Kidney (tissue), 22 donors: ENCODE measurements around the gene FUCA1. TPM values are rescaled to one million over a fixed set of nuclear protein-coding genes. Genes with fewer than 3 reads are reported as not detected.

Experiments used
- DNase-seq, 5 donors: peaks; one replicate each; pipeline ENCODE4 v3.0.0-alpha.2; 2013 to 2020
- FAIRE-seq: peaks from 2 replicates; lab custom pipeline; 2012; peaks lifted over from hg19 to GRCh38; lab: Jason Lieb, UNC
- H3K27ac ChIP-seq, 2 donors: one replicate each; pipeline ENCODE4 v1.7.0; 2013; ENCODE audit warnings: low read depth in 2 of 2, low read length in 2 of 2, inconsistent platforms in 1 of 2
- H3K27me3 ChIP-seq: one replicate; pipeline ENCODE4 v1.7.1; 2013; ENCODE audit warnings: low read length, inconsistent platforms; ENCODE audit not compliant: control insufficient read depth, insufficient read depth
- H3K36me3 ChIP-seq, 3 donors: one replicate each; pipeline versions ENCODE4 v1.7.0 to v1.7.1; 2013; ENCODE audit warnings: low read length in 3 of 3, control low read depth in 1 of 3, inconsistent platforms in 1 of 3; ENCODE audit not compliant: insufficient read depth in 3 of 3, control insufficient read depth in 2 of 3
- H3K4me1 ChIP-seq, 3 donors: one replicate each; pipeline versions ENCODE4 v1.7.0 to v1.7.1; 2013; ENCODE audit warnings: low read length in 3 of 3, inconsistent platforms in 1 of 3, low read depth in 1 of 3; ENCODE audit not compliant: control insufficient read depth in 2 of 3, insufficient read depth in 2 of 3
- H3K4me3 ChIP-seq, 3 donors: one replicate each; pipeline versions ENCODE4 v1.7.0 to v1.8.1; 2013; ENCODE audit warnings: low read length in 3 of 3, control low read depth in 1 of 3, inconsistent platforms in 1 of 3
- H3K9ac ChIP-seq, 3 donors: one replicate each; pipeline versions ENCODE4 v1.7.0 to v1.7.1; 2013; ENCODE audit warnings: low read length in 3 of 3, control low read depth in 1 of 3, inconsistent platforms in 1 of 3
- H3K9me3 ChIP-seq, 3 donors: one replicate each; pipeline versions ENCODE4 v1.7.0 to v1.7.1; 2013; ENCODE audit warnings: low read length in 3 of 3, control low read depth in 1 of 3, inconsistent platforms in 1 of 3; ENCODE audit not compliant: control insufficient read depth in 2 of 3, insufficient read depth in 1 of 3
- intact Hi-C: fragments of 100-400 bp; cut with DNase I; formaldehyde crosslinking; loops from one replicate; pipeline ENCODE4 v1.11.1; 2022
- long read RNA-seq, 10 donors: library from polyadenylated mRNA in 1 of 10; unstranded in 1 of 10; transcript quantifications; one replicate each; pipeline ENCODE4 v2.0.0 and lab custom pipeline, GENCODE V29; 2021 to 2026
- polyA plus RNA-seq: library from polyadenylated mRNA; stranded (reverse); fragments of 350-450 nt; fragmentation: Illumina TruSeq; extraction: RNeasy Lipid Tissue Mini Kit (QIAGEN cat#74804); gene quantifications from one replicate; pipeline ENCODE4 v1.2.3, GENCODE V29; 2014; ENCODE audit warnings: low read depth, low replicate concordance; ENCODE audit not compliant: insufficient read depth
- total RNA-seq: library from RNA; stranded (reverse); fragmentation: NEBNext Ultra II Directional; extraction: Animal tissue kit (Norgen Biotek cat#: 25700); gene quantifications from one replicate; pipeline ENCODE4 v1.2.1, GENCODE V29; 2021
- TF ChIP-seq, protein P1 (sequence below): IDR thresholded peaks from 3 replicates; pipeline ENCODE4 v1.5.1; 2012; ENCODE audit warnings: mild to moderate bottlenecking, moderate library complexity, borderline replicate concordance; ENCODE audit not compliant: insufficient read depth; ENCODE audit errors: extremely low read depth
- donor health status: control.
- donor health status: control.
- donor health status: control.
- donor health status: control.
- donor health status: control.
- donor health status: DM: yes; HTN: yes; CAD: no.
- donor health status: Normal renal cell carcinoma (clear cell type).

Gene FUCA1
- 69.2 TPM for total RNA-seq
- polyA plus RNA-seq: 88.3 TPM
- long read RNA-seq, donor 1, transcript FUCA1-201 (8 exons, 2,047 nt): major isoform, 5 of 5 reads
- long read RNA-seq, donor 1, partial matches to known transcripts: 0 of 5 reads
- long read RNA-seq, donor 1, other reads (novel, unspliced or antisense): 0 of 5 reads
- long read RNA-seq, donor 2, transcript FUCA1-201 (8 exons, 2,047 nt): major isoform, 8 of 8 reads
- long read RNA-seq, donor 2, partial matches to known transcripts: 0 of 8 reads
- long read RNA-seq, donor 2, other reads (novel, unspliced or antisense): 0 of 8 reads
- long read RNA-seq, donor 3, transcript FUCA1-201 (8 exons, 2,047 nt): major isoform, 19 of 25 reads
- long read RNA-seq, donor 3, partial matches to known transcripts: 6 of 25 reads
- long read RNA-seq, donor 3, other reads (novel, unspliced or antisense): 0 of 25 reads
- long read RNA-seq, donor 4, transcript FUCA1-201 (8 exons, 2,047 nt): major isoform, 9 of 9 reads
- long read RNA-seq, donor 4, partial matches to known transcripts: 0 of 9 reads
- long read RNA-seq, donor 4, other reads (novel, unspliced or antisense): 0 of 9 reads
- long read RNA-seq, donor 5, partial matches to known transcripts: 0 of 1 reads
- long read RNA-seq, donor 5, other reads (novel, unspliced or antisense): 0 of 1 reads
- long read RNA-seq, donor 6, partial matches to known transcripts: 0 of 4 reads
- long read RNA-seq, donor 6, other reads (novel, unspliced or antisense): 0 of 4 reads
- long read RNA-seq, donor 7, transcript FUCA1-201 (8 exons, 2,047 nt): major isoform, 112 of 127 reads
- long read RNA-seq, donor 7, partial matches to known transcripts: 1 of 127 reads
- long read RNA-seq, donor 7, other reads (novel, unspliced or antisense): 14 of 127 reads
- long read RNA-seq, donor 8, transcript FUCA1-201 (8 exons, 2,047 nt): major isoform, 17 of 17 reads
- long read RNA-seq, donor 8, partial matches to known transcripts: 0 of 17 reads
- long read RNA-seq, donor 8, other reads (novel, unspliced or antisense): 0 of 17 reads
- long read RNA-seq, donor 9, transcript FUCA1-201 (8 exons, 2,047 nt): major isoform, 10 of 10 reads
- long read RNA-seq, donor 9, partial matches to known transcripts: 0 of 10 reads
- long read RNA-seq, donor 9, other reads (novel, unspliced or antisense): 0 of 10 reads
- long read RNA-seq, donor 10, transcript FUCA1-201 (8 exons, 2,047 nt): major isoform, 8 of 18 reads
- long read RNA-seq, donor 10, partial matches to known transcripts: 10 of 18 reads
- long read RNA-seq, donor 10, other reads (novel, unspliced or antisense): 0 of 18 reads

DNA sequence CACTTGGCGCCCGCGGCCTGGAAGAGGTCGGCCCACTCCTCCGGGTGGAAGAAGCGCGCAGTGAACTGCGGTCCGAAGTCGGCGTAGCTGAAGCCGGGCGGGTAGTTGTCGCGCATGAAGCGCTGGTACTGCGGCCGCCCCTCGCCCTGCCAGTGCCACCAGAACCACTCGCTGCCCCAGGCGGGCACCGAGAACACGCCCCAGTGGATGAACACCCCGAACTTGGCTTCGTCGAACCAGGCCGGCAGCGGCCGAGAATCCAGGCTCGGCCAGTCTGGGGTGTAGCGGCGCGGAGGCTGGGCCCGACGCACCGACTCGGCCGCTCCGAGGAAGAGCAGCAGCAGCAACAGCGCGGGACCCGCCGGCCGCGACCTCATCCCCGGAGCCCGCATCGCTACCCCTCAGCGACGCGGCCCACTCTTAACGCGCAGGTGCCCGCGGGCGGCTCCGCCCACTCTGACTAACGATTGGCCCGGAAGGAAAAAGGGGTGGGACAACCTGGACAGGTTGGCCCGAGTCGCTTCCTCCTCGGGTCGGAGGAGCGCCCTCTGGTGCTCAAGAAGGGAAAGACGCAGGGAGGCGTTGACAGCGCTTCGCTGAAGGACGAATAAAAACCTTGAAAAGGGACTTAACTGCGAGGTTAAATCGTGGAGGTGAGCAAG is at the start of gene FUCA1:
Gene FUCA1 (minus strand): TSS at position 396 of the 662 bp plus-strand sequence. CDS start 4 bp downstream, at position 392.
- peak; percentile 96 to 98 (median 97) for DNase-seq
- Histone ChIP-seq H3K27ac (peak within 1 kb of the TSS; percentile 66 to 69), H3K4me1 (peaks cover 0 to 16% (median 9%) of the 10 kb centered on the region in 3 donors), H3K27me3 (no peaks in the 10 kb centered on the region), H3K9ac (peak within 1 kb of the TSS; percentile 41 to 80 (median 72)), H3K9me3 (no peaks in the 10 kb centered on the region), H3K36me3 (peaks cover 0 to 8% (median under 1%) of the 10 kb centered on the region in 3 donors), H3K4me3 (peak within 1 kb of the TSS; percentile 53 to 86 (median 84))
- peak; percentile 89 for FAIRE-seq
- TF ChIP-seq, protein P1, sequence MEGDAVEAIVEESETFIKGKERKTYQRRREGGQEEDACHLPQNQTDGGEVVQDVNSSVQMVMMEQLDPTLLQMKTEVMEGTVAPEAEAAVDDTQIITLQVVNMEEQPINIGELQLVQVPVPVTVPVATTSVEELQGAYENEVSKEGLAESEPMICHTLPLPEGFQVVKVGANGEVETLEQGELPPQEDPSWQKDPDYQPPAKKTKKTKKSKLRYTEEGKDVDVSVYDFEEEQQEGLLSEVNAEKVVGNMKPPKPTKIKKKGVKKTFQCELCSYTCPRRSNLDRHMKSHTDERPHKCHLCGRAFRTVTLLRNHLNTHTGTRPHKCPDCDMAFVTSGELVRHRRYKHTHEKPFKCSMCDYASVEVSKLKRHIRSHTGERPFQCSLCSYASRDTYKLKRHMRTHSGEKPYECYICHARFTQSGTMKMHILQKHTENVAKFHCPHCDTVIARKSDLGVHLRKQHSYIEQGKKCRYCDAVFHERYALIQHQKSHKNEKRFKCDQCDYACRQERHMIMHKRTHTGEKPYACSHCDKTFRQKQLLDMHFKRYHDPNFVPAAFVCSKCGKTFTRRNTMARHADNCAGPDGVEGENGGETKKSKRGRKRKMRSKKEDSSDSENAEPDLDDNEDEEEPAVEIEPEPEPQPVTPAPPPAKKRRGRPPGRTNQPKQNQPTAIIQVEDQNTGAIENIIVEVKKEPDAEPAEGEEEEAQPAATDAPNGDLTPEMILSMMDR: peak; percentile 89
- intact Hi-C loops: no loop called here

DNA sequence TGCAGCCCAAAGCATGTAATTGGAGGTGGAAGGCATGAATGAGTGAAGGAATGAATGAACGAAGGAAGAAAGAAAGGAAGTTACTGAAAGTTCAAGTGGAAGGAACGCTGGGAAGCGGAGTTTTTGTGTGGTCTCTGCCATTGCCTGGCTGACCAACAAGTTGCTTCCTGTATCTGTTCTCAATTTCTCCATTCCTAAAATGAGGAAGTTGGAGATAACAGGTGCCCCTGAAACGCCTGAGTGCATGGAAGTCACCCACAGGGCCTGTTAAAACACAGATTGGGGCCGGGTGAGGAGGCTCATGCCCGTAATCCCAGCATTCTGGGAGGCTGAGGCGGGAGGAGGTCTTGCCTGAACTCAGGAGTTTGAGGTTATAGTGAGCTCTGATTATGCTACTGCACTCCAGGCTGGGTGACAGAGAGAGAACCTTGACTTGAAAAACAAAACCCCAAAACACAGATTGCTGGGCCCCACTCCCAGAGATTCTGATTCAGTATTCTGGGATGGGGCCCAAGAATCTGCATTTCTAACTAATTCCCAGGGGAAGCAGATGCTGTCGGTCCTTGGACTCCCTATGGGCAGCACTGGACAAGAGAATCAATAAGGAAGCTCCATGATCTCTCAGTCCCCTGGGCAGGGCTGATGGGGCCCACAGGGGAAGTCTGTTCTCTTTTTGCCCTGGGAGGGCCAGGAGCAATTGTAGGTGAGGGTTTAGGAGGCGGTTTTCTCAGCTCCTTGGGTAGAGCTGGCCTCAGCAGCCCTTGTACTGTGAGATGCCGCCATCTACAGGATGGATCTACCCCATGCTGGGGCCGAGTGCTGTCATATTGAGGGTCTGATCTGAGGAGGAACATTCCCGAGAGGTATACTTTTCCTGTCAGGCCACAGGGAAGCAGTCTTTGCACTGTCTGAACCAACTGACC is 48.4 kb upstream of the FUCA1 start:
- TF ChIP-seq, protein P1: peak; percentile 61
- Histone ChIP-seq H3K27ac (no peak overlapping the region), H3K4me3 (no peak overlapping the region), H3K9ac (no peak overlapping the region), H3K27me3 (no peaks in the 10 kb centered on the region), H3K4me1 (peaks cover 0 to 2% (median 0%) of the 10 kb centered on the region in 3 donors), H3K36me3 (no peaks in the 10 kb centered on the region), H3K9me3 (no peaks in the 10 kb centered on the region)
- intact Hi-C loops: no loop called here
- FAIRE-seq (no peak), DNase-seq (peak in 4 of 5 donors; percentile 80 to 88 (median 84))
